Measurements from ENCODE around the gene BST2.
A peak's percentile ranks its signal among the peaks of the same experiment; 100 is the strongest.

The BST2 gene

GRCh38 chr19:17405250-17406045 lies at the start of gene BST2:
Gene BST2, minus strand, starts transcription at chr19:17405630. Its CDS starts 55 bp downstream, at chr19:17405575.
- H3K4me1 Mint-ChIP-seq, result peaks cover 44% of the 10 kb centered on the region
- peak within 1 kb of the TSS; percentile 89 for H3K27ac Mint-ChIP-seq (ENCODE audit: low read depth)
- ATAC-seq (replicated peaks; ENCODE audit: extremely low read depth, poor library complexity, severe bottlenecking) (peak; percentile 89), DNase-seq (ENCODE audit: low spot score in 2 of 2) (peak in 1 of 2 donors; percentile 28)
- no peaks in the 10 kb centered on the region for H3K9me3 Mint-ChIP-seq
- no peaks in the 10 kb centered on the region for H3K27me3 Mint-ChIP-seq
- peaks cover 27% of the 10 kb centered on the region for H3K36me3 Mint-ChIP-seq (ENCODE audit: insufficient read depth)
- H3K4me3 Mint-ChIP-seq, result peak within 1 kb of the TSS; percentile 89

GRCh38 chr19:17454576-17455071 lies 49.2 kb upstream of the BST2 start:
- Mint-ChIP-seq H3K36me3 (ENCODE audit: insufficient read depth) (peaks cover 4% of the 10 kb centered on the region), H3K4me3 (no peak overlapping the region), H3K4me1 (no peaks in the 10 kb centered on the region), H3K9me3 (no peaks in the 10 kb centered on the region), H3K27me3 (peaks cover 65% of the 10 kb centered on the region), H3K27ac (ENCODE audit: low read depth) (no peak overlapping the region)
- ATAC-seq (replicated peaks; ENCODE audit: extremely low read depth, poor library complexity, severe bottlenecking), result no peak
- no peak for DNase-seq (ENCODE audit: low spot score in 2 of 2)

GRCh38 chr19:17451820-17452219 lies 46.4 kb upstream of the BST2 start:
- no peak overlapping the region for H3K4me3 Mint-ChIP-seq
- no peak for DNase-seq (ENCODE audit: low spot score in 2 of 2)
- peaks cover 4% of the 10 kb centered on the region for H3K36me3 Mint-ChIP-seq (ENCODE audit: insufficient read depth)
- H3K4me1 Mint-ChIP-seq, result no peaks in the 10 kb centered on the region
- no peaks in the 10 kb centered on the region for H3K9me3 Mint-ChIP-seq
- ATAC-seq (replicated peaks; ENCODE audit: extremely low read depth, poor library complexity, severe bottlenecking), result no peak
- H3K27ac Mint-ChIP-seq (ENCODE audit: low read depth), result no peak overlapping the region
- peaks cover 38% of the 10 kb centered on the region for H3K27me3 Mint-ChIP-seq

GRCh38 chr19:17450264-17451075 lies 45.0 kb upstream of the BST2 start:
- H3K9me3 Mint-ChIP-seq, result no peaks in the 10 kb centered on the region
- no peak for DNase-seq (ENCODE audit: low spot score in 2 of 2)
- no peak for ATAC-seq (replicated peaks; ENCODE audit: extremely low read depth, poor library complexity, severe bottlenecking)
- H3K27me3 Mint-ChIP-seq, result peaks cover 30% of the 10 kb centered on the region
- no peak overlapping the region for H3K27ac Mint-ChIP-seq (ENCODE audit: low read depth)
- H3K36me3 Mint-ChIP-seq (ENCODE audit: insufficient read depth), result peaks cover 4% of the 10 kb centered on the region
- no peaks in the 10 kb centered on the region for H3K4me1 Mint-ChIP-seq
- H3K4me3 Mint-ChIP-seq, result no peak overlapping the region

- H3K27ac Mint-ChIP-seq (ENCODE audit: low read depth), result no peak within 1 kb of the TSS
- H3K36me3 Mint-ChIP-seq (ENCODE audit: insufficient read depth), result peaks cover 3% of the 10 kb centered on the region
- ATAC-seq (replicated peaks; ENCODE audit: extremely low read depth, poor library complexity, severe bottlenecking) (peak; percentile 79), DNase-seq (ENCODE audit: low spot score in 2 of 2) (peak in 1 of 2 donors; percentile 31)
- no peaks in the 10 kb centered on the region for H3K4me1 Mint-ChIP-seq
- H3K27me3 Mint-ChIP-seq, result peaks cover 14% of the 10 kb centered on the region
- no peaks in the 10 kb centered on the region for H3K9me3 Mint-ChIP-seq
- H3K4me3 Mint-ChIP-seq, result peak within 1 kb of the TSS; percentile 22
These were observed 42.9 kb upstream of the BST2 start, which contains the start of gene TMEM221 for GRCh38 chr19:17448131-17448967. Gene TMEM221, minus strand, starts transcription at chr19:17448668. Its CDS starts 206 bp downstream, at chr19:17448462.

GRCh38 chr19:17447704-17448130 lies 42.3 kb upstream of the BST2 start:
- Mint-ChIP-seq H3K4me3 (peak overlapping the region; percentile 22), H3K36me3 (ENCODE audit: insufficient read depth) (peaks cover 3% of the 10 kb centered on the region), H3K27me3 (peaks cover 10% of the 10 kb centered on the region), H3K27ac (ENCODE audit: low read depth) (no peak overlapping the region), H3K9me3 (no peaks in the 10 kb centered on the region), H3K4me1 (no peaks in the 10 kb centered on the region)
- ATAC-seq (replicated peaks; ENCODE audit: extremely low read depth, poor library complexity, severe bottlenecking) (no peak), DNase-seq (ENCODE audit: low spot score in 2 of 2) (no peak)

- no peaks in the 10 kb centered on the region for H3K9me3 Mint-ChIP-seq
- ATAC-seq (replicated peaks; ENCODE audit: extremely low read depth, poor library complexity, severe bottlenecking) (no peak), DNase-seq (ENCODE audit: low spot score in 2 of 2) (no peak)
- H3K4me3 Mint-ChIP-seq, result no peak overlapping the region
- no peak overlapping the region for H3K27ac Mint-ChIP-seq (ENCODE audit: low read depth)
- H3K27me3 Mint-ChIP-seq, result peaks cover 10% of the 10 kb centered on the region
- H3K4me1 Mint-ChIP-seq, result no peaks in the 10 kb centered on the region
- no peaks in the 10 kb centered on the region for H3K36me3 Mint-ChIP-seq (ENCODE audit: insufficient read depth)
These were observed 40.2 kb upstream of the BST2 start for GRCh38 chr19:17445526-17446165.

- H3K27ac Mint-ChIP-seq (ENCODE audit: low read depth), result no peak overlapping the region
- no peaks in the 10 kb centered on the region for H3K9me3 Mint-ChIP-seq
- DNase-seq (ENCODE audit: low spot score in 2 of 2) (no peak), ATAC-seq (replicated peaks; ENCODE audit: extremely low read depth, poor library complexity, severe bottlenecking) (no peak)
- H3K27me3 Mint-ChIP-seq, result peaks cover 8% of the 10 kb centered on the region
- H3K4me1 Mint-ChIP-seq, result no peaks in the 10 kb centered on the region
- no peak overlapping the region for H3K4me3 Mint-ChIP-seq
- no peaks in the 10 kb centered on the region for H3K36me3 Mint-ChIP-seq (ENCODE audit: insufficient read depth)
These were observed 36.0 kb upstream of the BST2 start for GRCh38 chr19:17441241-17442021.

GRCh38 chr19:17436874-17437267 lies 31.4 kb upstream of the BST2 start:
- no peaks in the 10 kb centered on the region for H3K9me3 Mint-ChIP-seq
- ATAC-seq (replicated peaks; ENCODE audit: extremely low read depth, poor library complexity, severe bottlenecking) (no peak), DNase-seq (ENCODE audit: low spot score in 2 of 2) (no peak)
- H3K27me3 Mint-ChIP-seq, result peaks cover 8% of the 10 kb centered on the region
- H3K27ac Mint-ChIP-seq (ENCODE audit: low read depth), result no peak overlapping the region
- H3K4me3 Mint-ChIP-seq, result no peak overlapping the region
- H3K36me3 Mint-ChIP-seq (ENCODE audit: insufficient read depth), result no peaks in the 10 kb centered on the region
- no peaks in the 10 kb centered on the region for H3K4me1 Mint-ChIP-seq

- no peaks in the 10 kb centered on the region for H3K4me1 Mint-ChIP-seq
- H3K27ac Mint-ChIP-seq (ENCODE audit: low read depth), result no peak overlapping the region
These were observed 30.9 kb upstream of the BST2 start for GRCh38 chr19:17436094-17436873.

GRCh38 chr19:17435218-17435617 lies 29.8 kb upstream of the BST2 start:
- no peak overlapping the region for H3K27ac Mint-ChIP-seq (ENCODE audit: low read depth)
- H3K4me3 Mint-ChIP-seq, result no peak overlapping the region
- no peaks in the 10 kb centered on the region for H3K9me3 Mint-ChIP-seq
- H3K36me3 Mint-ChIP-seq (ENCODE audit: insufficient read depth), result no peaks in the 10 kb centered on the region
- peaks cover 8% of the 10 kb centered on the region for H3K27me3 Mint-ChIP-seq
- no peak for DNase-seq (ENCODE audit: low spot score in 2 of 2)
- no peak for ATAC-seq (replicated peaks; ENCODE audit: extremely low read depth, poor library complexity, severe bottlenecking)
- no peaks in the 10 kb centered on the region for H3K4me1 Mint-ChIP-seq

More at GRCh38 chr19:17436094-17436873, 30.9 kb upstream of the BST2 start:
- no peaks in the 10 kb centered on the region for H3K9me3 Mint-ChIP-seq
- H3K36me3 Mint-ChIP-seq (ENCODE audit: insufficient read depth), result no peaks in the 10 kb centered on the region
- no peak for ATAC-seq (replicated peaks; ENCODE audit: extremely low read depth, poor library complexity, severe bottlenecking)
- DNase-seq (ENCODE audit: low spot score in 2 of 2), result no peak
- H3K4me3 Mint-ChIP-seq, result no peak overlapping the region
- H3K27me3 Mint-ChIP-seq, result peaks cover 8% of the 10 kb centered on the region

Data from central memory CD8-positive, alpha-beta T cell (primary cell).